GM23338 (cell line): Measurements from ENCODE around the gene FGF5.

Experiments used
- CREB1 ChIP-seq: fragments of 250-450 bp; sonication (Bioruptor Pico); IDR thresholded peaks from 2 replicates; pipeline ENCODE4 v1.5.0; 2020; ENCODE audit warnings: low read depth, mild to moderate bottlenecking, moderate library complexity
- CTCF ChIP-seq, 2 experiments: fragments of 200-600 bp in 1 of 2; sonication (generic) in 1 of 2; conservative IDR thresholded peaks; 2 replicates each; pipeline versions ENCODE4 v1.5.1 to v1.6.1; 2016 to 2017; ENCODE audit warnings: antibody characterized with exemption in 2 of 2, low read depth in 2 of 2, mild to moderate bottlenecking in 2 of 2, moderate library complexity in 1 of 2
- ETS1 ChIP-seq: IDR thresholded peaks from 2 replicates; pipeline ENCODE4 v1.6.1; 2016; ENCODE audit warnings: antibody characterized with exemption
- EZH2 ChIP-seq: fragments of 200-600 bp; sonication (generic); IDR thresholded peaks from one replicate; pipeline ENCODE4 v1.8.0; 2017; ENCODE audit warnings: antibody characterized with exemption, mild to moderate bottlenecking, low read depth; ENCODE audit not compliant: unreplicated experiment
- EZH2phosphoT487 ChIP-seq: fragments of 200-600 bp; sonication (generic); IDR thresholded peaks from one replicate; pipeline ENCODE4 v1.8.1; 2018; ENCODE audit warnings: antibody characterized with exemption; ENCODE audit not compliant: unreplicated experiment
- JUNB ChIP-seq: IDR thresholded peaks from one replicate; pipeline ENCODE4 v1.6.1; 2016; ENCODE audit warnings: antibody characterized with exemption; ENCODE audit not compliant: unreplicated experiment
- NANOG ChIP-seq: IDR thresholded peaks from 2 replicates; pipeline ENCODE4 v1.6.1; 2016; ENCODE audit warnings: antibody characterized with exemption, borderline replicate concordance
- POLR2AphosphoS5 ChIP-seq: IDR thresholded peaks from 2 replicates; pipeline ENCODE4 v1.6.1; 2016; ENCODE audit warnings: antibody characterized with exemption, low read depth
- REST ChIP-seq: IDR thresholded peaks from one replicate; pipeline ENCODE4 v1.6.1; 2018; ENCODE audit warnings: antibody characterized with exemption; ENCODE audit not compliant: unreplicated experiment
- STAT1 ChIP-seq: IDR thresholded peaks from one replicate; pipeline ENCODE4 v1.6.1; 2016; ENCODE audit warnings: antibody characterized with exemption; ENCODE audit not compliant: unreplicated experiment
- ZNF114 ChIP-seq: fragments of 250-450 bp; sonication (Bioruptor Pico); IDR thresholded peaks from 2 replicates; pipeline ENCODE4 v1.5.0; 2020; ENCODE audit warnings: mild to moderate bottlenecking, moderate library complexity
- ZNF331 ChIP-seq: fragments of 250-450 bp; sonication (Bioruptor Pico); IDR thresholded peaks from 2 replicates; pipeline ENCODE4 v1.5.0; 2020; ENCODE audit warnings: low read depth, mild to moderate bottlenecking, moderate library complexity
- ZNF462 ChIP-seq: fragments of 250-450 bp; sonication (Bioruptor Pico); IDR thresholded peaks from 2 replicates; pipeline ENCODE4 v1.5.0; 2020; ENCODE audit warnings: mild to moderate bottlenecking, moderate library complexity

- TF ChIP-seq CTCF (conservative IDR thresholded peaks at IDR 0.05; ENCODE audit: low read depth in 2 of 2) (no peak), ETS1 (no peak), EZH2 (no peak), REST (no peak), ZNF331 (CRISPR knock-in tag) (no peak), EZH2phosphoT487 (no peak), ZNF114 (CRISPR knock-in tag) (no peak), POLR2AphosphoS5 (no peak), JUNB (no peak), CREB1 (no peak), STAT1 (no peak), ZNF462 (no peak), NANOG (no peak)
Observed at GRCh38 chr4:80255329-80256095, 11.0 kb upstream of the FGF5 start.
